ENCODE measurements around the gene LINGO1. TPM values are rescaled to one million over a fixed set of nuclear protein-coding genes. Genes with fewer than 3 reads are reported as not detected.

Gene LINGO1
- total RNA-seq, 2 donors from 2014 or later: 7.7 to 30.5 TPM

DNA sequence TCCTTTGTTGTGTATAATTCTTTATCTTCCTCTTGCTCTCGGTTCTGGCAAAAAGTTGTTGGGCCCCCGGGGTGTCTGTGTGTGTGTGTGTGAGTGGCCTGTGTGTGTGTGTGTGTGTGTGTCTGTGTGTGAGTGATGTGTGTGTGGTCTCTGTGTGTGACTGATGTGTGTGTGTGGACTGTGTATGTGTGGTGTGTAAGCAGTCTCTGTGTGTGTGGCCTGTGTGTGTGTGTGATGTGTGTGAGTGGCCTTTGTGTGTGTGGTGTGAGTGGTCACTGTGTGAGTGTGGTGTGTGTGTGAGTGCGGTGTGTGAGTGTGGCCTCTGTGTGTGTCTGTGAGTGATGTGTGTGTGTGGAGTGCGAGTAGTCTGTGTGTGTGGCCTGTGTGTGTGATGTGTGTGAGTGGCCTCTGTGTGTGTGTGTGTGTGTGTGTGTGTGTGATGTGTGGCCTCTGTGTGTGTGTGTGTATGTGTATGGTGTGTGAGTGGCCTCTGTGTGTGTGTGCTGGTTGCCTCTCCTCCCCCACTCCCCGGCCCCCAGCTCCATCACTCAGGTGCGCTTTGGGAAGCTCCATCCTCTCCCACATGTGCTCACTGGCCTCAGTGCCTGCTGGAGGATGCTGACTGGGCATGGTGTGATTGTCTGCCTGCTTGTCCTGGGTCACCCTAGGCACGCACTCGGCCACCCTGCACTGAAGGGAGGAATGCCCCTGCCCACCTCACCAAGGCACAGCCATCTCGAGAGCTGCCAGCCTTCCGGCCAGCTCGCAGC, 8.8 kb downstream of the LINGO1 start:
- DNase-seq: no peak
- ATAC-seq: no peak
- intact Hi-C loops (cut with DNase I): no loop called here

GRCh38 chr15:77622934-77623754, 9.6 kb downstream of the LINGO1 start:
- intact Hi-C loops (cut with DNase I): no loop called here
- peak; percentile 3 to 7 for ATAC-seq
- DNase-seq: no peak

DNA sequence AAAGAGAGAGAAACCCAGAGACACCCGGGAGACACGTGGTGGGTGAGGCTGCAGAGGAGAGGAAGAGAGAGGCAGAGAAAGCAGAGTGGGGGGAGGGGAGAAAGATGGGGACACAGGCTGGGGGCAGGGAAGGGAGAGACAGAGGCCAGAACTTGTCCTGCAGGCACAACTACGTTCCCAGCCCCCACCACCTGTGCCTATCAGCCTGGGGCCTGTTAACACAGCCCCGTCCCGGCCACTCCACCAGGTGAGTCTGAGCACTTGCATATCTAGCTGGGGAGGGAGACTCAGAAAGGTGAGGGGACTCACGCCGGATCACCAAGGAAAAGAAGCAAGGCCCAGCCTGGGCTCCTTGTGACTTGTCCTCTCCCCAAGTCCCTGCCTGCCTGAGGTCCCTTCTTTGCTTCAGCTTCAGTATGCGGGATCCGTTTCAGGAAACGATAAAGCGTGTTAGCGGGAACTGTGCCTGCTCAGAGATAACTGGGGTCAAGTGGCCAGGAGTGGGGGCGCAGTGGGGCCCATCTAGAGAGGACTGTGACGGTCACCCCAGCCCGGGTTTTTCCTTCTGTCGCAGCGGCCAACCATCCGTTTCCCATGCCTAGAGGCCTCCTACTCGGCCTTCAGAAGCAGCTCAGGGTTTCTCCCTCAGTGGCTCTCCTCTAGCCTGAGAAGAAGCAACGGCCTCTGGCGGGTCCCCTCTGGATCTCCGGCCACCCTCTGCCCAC, 10.3 kb downstream of the LINGO1 start:
- DNase-seq: no peak

DNA sequence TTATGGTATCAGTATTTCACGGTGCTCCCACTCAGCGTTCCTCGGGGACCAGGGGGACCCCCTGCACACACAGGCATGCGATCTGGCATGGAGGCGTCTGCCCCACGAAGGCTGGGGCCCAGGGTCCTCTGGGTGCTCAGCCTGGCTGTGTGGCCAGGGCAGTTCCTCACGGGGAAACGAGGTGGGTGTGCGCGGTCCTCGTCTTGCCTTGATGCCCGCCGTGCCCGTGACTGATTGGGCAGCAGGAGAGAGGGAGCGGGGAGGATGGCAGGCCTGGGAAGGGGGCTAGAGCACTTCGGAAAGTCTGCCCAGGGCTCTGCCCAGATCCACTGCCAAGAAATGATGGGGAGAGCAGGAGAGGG, 10.9 kb downstream of the LINGO1 start:
- intact Hi-C loops (cut with DNase I): no loop called here
- DNase-seq (no peak), ATAC-seq (no peak)

More for the DNA sequence above, 10.3 kb downstream of the LINGO1 start:
- peak; percentile 38 to 54 for ATAC-seq
- intact Hi-C loops (cut with DNase I): no loop called here

GRCh38 chr15:77620960-77621647, 11.6 kb downstream of the LINGO1 start:
- intact Hi-C loops (cut with DNase I): no loop called here
- ATAC-seq (no peak), DNase-seq (no peak)

DNA sequence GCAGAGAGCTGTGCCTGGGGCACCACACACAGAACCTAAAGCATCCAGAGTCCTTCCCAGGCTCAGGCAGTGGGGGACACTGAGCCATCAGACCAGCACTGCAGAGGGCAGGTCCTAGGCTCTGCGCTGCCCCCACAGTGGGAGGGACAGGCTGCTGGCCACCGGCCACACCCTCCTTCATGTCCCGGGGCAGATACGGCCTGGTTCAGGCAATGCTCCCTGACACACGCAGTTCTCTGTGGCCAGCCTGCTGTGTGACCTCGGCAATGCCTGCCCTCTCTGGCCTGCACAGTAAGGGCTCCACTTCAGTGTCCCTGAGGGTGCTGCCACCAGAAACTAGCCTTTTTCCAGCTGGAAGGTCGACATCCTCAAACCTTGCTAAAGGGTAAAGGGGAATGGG, 12.4 kb downstream of the LINGO1 start:
- ATAC-seq (no peak), DNase-seq (no peak)
- intact Hi-C loops (cut with DNase I): no loop called here

DNA sequence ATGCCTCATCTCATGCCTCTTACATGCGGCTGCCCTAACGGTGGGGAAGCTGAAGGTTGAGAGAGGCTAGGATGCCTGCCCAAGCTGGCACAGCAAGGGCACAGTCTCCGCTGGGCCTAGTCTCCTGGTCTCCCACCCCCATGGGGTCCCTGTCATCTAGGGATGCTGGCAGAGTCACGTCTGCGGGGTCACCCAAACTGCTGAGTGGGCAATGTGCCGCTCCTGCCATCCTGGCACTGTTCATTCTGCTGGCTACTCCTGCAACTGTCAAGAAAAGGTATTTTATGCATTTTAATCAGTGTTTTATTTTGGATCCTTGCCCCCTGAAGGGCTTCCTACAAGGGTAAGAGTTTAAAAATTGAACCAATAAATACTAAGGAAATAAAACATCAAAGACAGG, 12.8 kb downstream of the LINGO1 start:
- intact Hi-C loops (cut with DNase I): no loop called here
- ATAC-seq (no peak), DNase-seq (no peak)

GRCh38 chr15:77617476-77618230, 15.1 kb downstream of the LINGO1 start:
- no peak for DNase-seq
- no peak for ATAC-seq

DNA sequence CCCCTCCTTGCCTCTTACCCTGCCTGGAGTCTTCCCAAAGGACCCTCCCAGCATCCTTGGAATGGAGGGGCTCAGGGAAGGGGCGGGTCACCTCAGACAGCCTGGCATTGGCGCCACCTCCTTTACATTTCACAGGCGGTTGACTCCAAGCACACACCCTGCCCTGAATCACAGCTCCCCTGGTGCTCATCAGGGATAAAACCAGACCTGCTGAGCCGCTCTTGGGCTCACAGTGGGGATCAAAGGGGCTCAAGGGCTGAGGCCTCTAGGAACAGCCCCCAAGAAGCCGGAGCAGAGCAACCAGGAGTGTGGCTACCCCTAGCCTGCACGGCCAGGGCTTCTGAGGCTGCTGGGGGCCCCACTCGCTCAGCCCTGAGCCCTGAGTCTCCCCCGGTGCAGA, 16.6 kb downstream of the LINGO1 start:
- intact Hi-C loops (cut with DNase I): no loop called here
- ATAC-seq: no peak
- no peak for DNase-seq

More at GRCh38 chr15:77617476-77618230, 15.1 kb downstream of the LINGO1 start:
- intact Hi-C loops (cut with DNase I): no loop called here

- no peak for DNase-seq
- intact Hi-C loops (cut with DNase I): no loop called here
- ATAC-seq: no peak
Observed at GRCh38 chr15:77615472-77615871, 17.2 kb downstream of the LINGO1 start.

DNA sequence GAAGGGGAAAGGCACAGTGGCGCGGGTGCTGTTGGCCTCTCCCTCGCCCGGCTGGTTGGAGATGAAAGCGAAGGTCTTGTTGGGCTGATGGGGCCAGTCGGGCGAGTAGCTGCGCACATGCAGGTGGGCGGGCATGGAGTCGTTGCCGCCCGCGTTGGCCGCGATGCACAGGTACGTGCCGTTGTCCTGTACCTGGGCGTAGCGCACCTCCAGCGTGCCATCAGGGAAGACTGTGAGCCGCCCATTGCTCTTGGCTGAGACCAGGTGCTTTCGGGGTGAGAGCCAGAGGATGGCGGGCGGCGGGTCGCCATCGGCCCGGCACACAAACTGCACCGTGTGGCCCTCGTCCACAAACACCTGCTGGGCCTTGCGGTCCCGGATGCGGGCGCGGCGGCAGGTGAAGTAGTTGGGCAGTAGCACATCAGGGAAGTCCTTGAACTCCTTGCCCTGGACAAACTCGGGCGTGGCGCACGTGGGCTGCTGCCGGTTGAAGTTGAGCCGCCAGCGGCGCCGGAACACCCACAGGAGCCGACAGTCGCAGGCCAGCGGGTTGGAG, 18.4 kb downstream of the LINGO1 start:
- ATAC-seq: no peak
- intact Hi-C loops (cut with DNase I): no loop called here
- no peak for DNase-seq

- intact Hi-C loops (cut with DNase I): no loop called here
- ATAC-seq: no peak
- DNase-seq: no peak
Observed at GRCh38 chr15:77613814-77614213, 18.9 kb downstream of the LINGO1 start.

GRCh38 chr15:77612958-77613601, 19.6 kb downstream of the LINGO1 start:
- no peak for DNase-seq
- intact Hi-C loops (cut with DNase I): no loop called here
- no peak for ATAC-seq

GRCh38 chr15:77611767-77612166, 20.9 kb downstream of the LINGO1 start:
- no peak for ATAC-seq
- intact Hi-C loops (cut with DNase I): no loop called here
- no peak for DNase-seq

- no peak for DNase-seq
- ATAC-seq: no peak
- intact Hi-C loops (cut with DNase I): no loop called here
Observed at GRCh38 chr15:77610731-77611130, 22.0 kb downstream of the LINGO1 start.

DNA sequence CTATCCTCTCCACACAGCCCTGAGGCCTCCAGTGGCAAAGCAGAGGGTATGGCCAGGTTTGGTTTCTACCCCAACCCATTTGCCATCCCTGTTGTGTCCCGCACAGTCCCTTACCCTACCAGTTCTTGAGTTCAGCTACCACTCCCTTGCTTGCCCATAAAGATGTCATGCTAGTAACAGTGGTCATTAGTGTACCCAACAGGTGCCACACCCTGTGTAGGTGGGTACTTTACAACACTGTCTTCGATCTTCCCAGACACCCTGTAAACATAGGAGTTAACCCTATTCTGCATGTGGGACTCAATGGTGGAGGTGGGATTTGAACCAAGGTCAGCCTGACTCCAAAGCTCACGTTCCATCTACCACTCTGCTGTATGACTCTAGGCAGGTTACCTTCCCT, 23.2 kb downstream of the LINGO1 start:
- DNase-seq (no peak), ATAC-seq (no peak)
- intact Hi-C loops (cut with DNase I): no loop called here

GRCh38 chr15:77608774-77609173, 23.9 kb downstream of the LINGO1 start:
- ATAC-seq (no peak), DNase-seq (no peak)

GRCh38 chr15:77607894-77608261, 24.8 kb downstream of the LINGO1 start:
- DNase-seq: no peak
- intact Hi-C loops (cut with DNase I): no loop called here
- no peak for ATAC-seq

More at GRCh38 chr15:77608774-77609173, 23.9 kb downstream of the LINGO1 start:
- intact Hi-C loops (cut with DNase I): no loop called here
